K562 (cell line): ENCODE results near the gene PLCB1. TPM values are rescaled to one million over a fixed set of nuclear protein-coding genes. Genes with fewer than 3 reads are reported as not detected.

Experiments used
- ATAC-seq: fragments of 200-7000 bp; cut with Tn5 transposase; 3 replicates; pipeline ENCODE4 v1.9.1; 2020; ENCODE audit warnings: moderate library complexity
- BruUV-seq: library from RNA; stranded (reverse); fragments of 400-500 nt; replicated peaks from 2 replicates; lab custom pipeline; 2021; lab: Mats Ljungman, UMichigan
- CTCF ChIA-PET: fragments of 300-600 bp; formaldehyde crosslinking; extraction: SDS; loops from one replicate; lab custom pipeline; 2021; ENCODE audit warnings: low intra/inter-chr PET ratio; lab: Yijun Ruan, JAX
- POLR2A ChIA-PET: fragments of 300-600, 350-650 bp; sonication (Branson Sonifier 250); formaldehyde crosslinking; extraction: SDS; loops from one replicate; lab custom pipeline; 2021; ENCODE audit warnings: antibody characterized with exemption, inconsistent platforms; lab: Yijun Ruan, JAX
- DNase-seq, 4 experiments: peaks; one replicate each; pipeline versions ENCODE4 v3.0.0 to v3.0.0-alpha.2; 2011 to 2018; ENCODE audit warnings: low spot score in 3 of 4, mixed read lengths in 3 of 4; ENCODE audit errors: extremely low read depth in 1 of 4
- FAIRE-seq: peaks from 2 replicates; lab custom pipeline; 2011; peaks lifted over from hg19 to GRCh38; lab: Jason Lieb, UNC
- H2AFZ ChIP-seq: 2 replicates; pipeline ENCODE4 v1.6.0; 2011; ENCODE audit warnings: low read depth, low read length, control low read depth, inconsistent platforms
- H3K27ac ChIP-seq: fragments of 200-600 bp; 3 replicates; pipeline ENCODE4 v1.8.0; 2011; ENCODE audit warnings: low read depth, mild to moderate bottlenecking, control low read depth, inconsistent platforms, low read length, moderate library complexity, mixed read lengths; ENCODE audit errors: extremely low read depth
- H3K27me3 ChIP-seq, 2 experiments: fragments of 300-600 bp in 1 of 2; 2 replicates in 1 of 2; 3 replicates in 1 of 2; pipeline versions ENCODE4 v1.6.0 to v1.8.0; 2011; ENCODE audit warnings: inconsistent platforms in 2 of 2, low read length in 2 of 2, mild to moderate bottlenecking in 1 of 2, mixed read lengths in 1 of 2, moderate library complexity in 1 of 2; ENCODE audit not compliant: control insufficient read depth in 2 of 2, insufficient read depth in 2 of 2
- H3K36me3 ChIP-seq: fragments of 300-600 bp; 3 replicates; pipeline ENCODE4 v1.8.0; 2011; ENCODE audit warnings: mild to moderate bottlenecking, low read length, inconsistent platforms; ENCODE audit not compliant: control insufficient read depth, insufficient read depth
- H3K4me1 ChIP-seq, 2 experiments: fragments of 200-600 bp in 1 of 2; replicated peaks in 1 of 2; 2 replicates in 1 of 2; 3 replicates in 1 of 2; pipeline versions ENCODE4 v1.5.1 to v1.8.0; 2011; ENCODE audit warnings: inconsistent platforms in 2 of 2, low read length in 2 of 2, mild to moderate bottlenecking in 1 of 2, mixed read lengths in 1 of 2, moderate library complexity in 1 of 2; ENCODE audit not compliant: control insufficient read depth in 2 of 2, insufficient read depth in 2 of 2
- H3K4me2 ChIP-seq: 2 replicates; pipeline ENCODE4 v1.6.1; 2011; ENCODE audit warnings: low read length, control low read depth, inconsistent platforms, mixed read lengths; ENCODE audit not compliant: insufficient read depth
- H3K4me3 ChIP-seq: fragments of 200-600 bp; sonication (generic), shearing (Covaris generic); 2 replicates; pipeline ENCODE4 v1.5.1; 2016; ENCODE audit warnings: control low read depth, inconsistent platforms
- H3K79me2 ChIP-seq: fragments of 200-600 bp; 3 replicates; pipeline ENCODE4 v1.8.0; 2011; ENCODE audit warnings: low read length, inconsistent platforms; ENCODE audit not compliant: control insufficient read depth, insufficient read depth
- H3K9ac ChIP-seq, 2 experiments: 2 replicates each; pipeline versions ENCODE4 v1.6.0 to v1.6.1; 2011; ENCODE audit warnings: low read depth in 2 of 2, low read length in 2 of 2, control low read depth in 1 of 2, inconsistent platforms in 1 of 2, mild to moderate bottlenecking in 1 of 2, mixed read lengths in 1 of 2; ENCODE audit not compliant: insufficient read depth in 1 of 2
- H3K9me1 ChIP-seq: one replicate; pipeline ENCODE4 v1.6.0; 2011; ENCODE audit warnings: inconsistent platforms, mild to moderate bottlenecking, low read length, moderate library complexity; ENCODE audit not compliant: control insufficient read depth, insufficient read depth
- H3K9me3 ChIP-seq: replicated peaks from 2 replicates; pipeline ENCODE4 v1.5.1; 2011; ENCODE audit warnings: low read depth, low read length, inconsistent platforms; ENCODE audit not compliant: control insufficient read depth, insufficient read depth
- H4K20me1 ChIP-seq: replicated peaks from 2 replicates; pipeline ENCODE4 v1.6.1; 2011; ENCODE audit warnings: low read length, inconsistent platforms, mixed read lengths; ENCODE audit not compliant: control insufficient read depth, insufficient read depth
- CTCF ChIP-seq, 3 experiments: IDR thresholded peaks in 2 of 3; conservative IDR thresholded peaks in 1 of 3; 2 replicates each; pipeline ENCODE4 v1.5.1; 2011 to 2012; ENCODE audit warnings: low read length in 3 of 3, mild to moderate bottlenecking in 3 of 3, control low read depth in 2 of 3, improper control_type of control experiment in 1 of 3, inconsistent platforms in 1 of 3, low read depth in 1 of 3, mixed read lengths in 1 of 3, moderate library complexity in 1 of 3; ENCODE audit not compliant: insufficient read depth in 2 of 3
- FOXK1 ChIP-seq: sonication (generic); formaldehyde crosslinking; IDR thresholded peaks from 2 replicates; pipeline ENCODE4 v1.8.0; 2022; ENCODE audit warnings: missing genetic modification reagents, mild to moderate bottlenecking, borderline replicate concordance
- MTA3 ChIP-seq: fragments of 450-650 bp; formaldehyde crosslinking; IDR thresholded peaks from 2 replicates; pipeline ENCODE4 v1.6.1; 2017; ENCODE audit warnings: mild to moderate bottlenecking, borderline replicate concordance
- NCOA1 ChIP-seq: fragments of 450-650 bp; IDR thresholded peaks from 2 replicates; pipeline ENCODE4 v1.6.1; 2016; ENCODE audit warnings: low read depth
- NR2F6 ChIP-seq: fragments of 450-650 bp; formaldehyde crosslinking; IDR thresholded peaks from 2 replicates; pipeline ENCODE4 v1.4.0; 2020; ENCODE audit warnings: mild to moderate bottlenecking
- PHF20 ChIP-seq: fragments of 450-650 bp; IDR thresholded peaks from 2 replicates; pipeline ENCODE4 v1.6.1; 2018; ENCODE audit not compliant: partially characterized antibody
- PRDM10 ChIP-seq: fragments of 450-650 bp; IDR thresholded peaks from 2 replicates; pipeline ENCODE4 v1.6.1; 2018; ENCODE audit not compliant: partially characterized antibody
- RCOR1 ChIP-seq, 2 experiments: IDR thresholded peaks; 2 replicates each; pipeline ENCODE4 v1.6.1; 2012; ENCODE audit warnings: low read depth in 2 of 2, low read length in 2 of 2, borderline replicate concordance in 1 of 2, improper control_type of control experiment in 1 of 2
- SMC3 ChIP-seq: conservative IDR thresholded peaks from 2 replicates; pipeline ENCODE4 v1.6.1; 2011; ENCODE audit warnings: low read depth, low read length, improper control_type of control experiment; ENCODE audit not compliant: insufficient read depth
- SNRNP70 ChIP-seq: fragments of 200-400 bp; formaldehyde crosslinking; optimal IDR thresholded peaks from 2 replicates; pipeline ENCODE3; 2017; ENCODE audit warnings: low read depth, low read length
- ZNF197 ChIP-seq: fragments of 200-800 bp; sonication (Bioruptor generic); IDR thresholded peaks from 2 replicates; pipeline ENCODE4 v1.6.1; 2016; ENCODE audit warnings: low read depth, missing genetic modification characterization, missing compliant biosample characterization
- ZNF431 ChIP-seq: sonication (generic); formaldehyde crosslinking; IDR thresholded peaks from 2 replicates; pipeline ENCODE4 v1.8.0; 2022; ENCODE audit warnings: mild to moderate bottlenecking, missing genetic modification reagents
- ZNF639 ChIP-seq, 2 experiments: fragments of 200-800 bp in 1 of 2; sonication (Bioruptor generic) in 1 of 2; sonication (generic) in 1 of 2; formaldehyde crosslinking in 1 of 2; IDR thresholded peaks in 1 of 2; conservative IDR thresholded peaks in 1 of 2; 2 replicates each; pipeline versions ENCODE4 v1.5.0 to v1.6.1; 2016 to 2020; ENCODE audit warnings: missing compliant biosample characterization in 1 of 2, missing genetic modification characterization in 1 of 2, missing genetic modification reagents in 1 of 2
- WGBS: fragments of 100-300 bp; shearing (Covaris generic); methylation state at CpG from one replicate; pipeline ENCODE4 v1.1.6; 2016; ENCODE audit warnings: low coverage, mixed read lengths; ENCODE audit not compliant: insufficient coverage; ENCODE audit errors: missing lambda C conversion rate; 5-methylcytosine and 5-hydroxymethylcytosine counted together
- in situ Hi-C: fragments of 300-500 bp; cut with MboI; formaldehyde crosslinking; loops from 4 replicates; pipeline ENCODE4 v1.15.0; 2018; ENCODE audit warnings: inconsistent platforms, mixed read lengths
- intact Hi-C: fragments of 100-400 bp; cut with micrococcal nuclease; formaldehyde crosslinking; loops from 2 replicates; pipeline ENCODE4 v1.14.2; 2022
- polyA plus RNA-seq, 8 experiments: library from polyadenylated mRNA; depleted of rRNA in 4 of 8; stranded (reverse) in 5 of 8; unstranded in 3 of 8; fragments of >200 nt; fragmentation: Nextera tagmentation in 2 of 8; fragmentation: Illumina TruSeq in 1 of 8; extraction: Ambion mirVana in 2 of 8; extraction: Trizol in 1 of 8; gene quantifications; 2 replicates each; pipeline versions ENCODE4 v1.2.1 to v1.2.3, GENCODE V29; 2011 to 2014; ENCODE audit warnings: inconsistent platforms in 1 of 8, missing spikeins in 1 of 8
- total RNA-seq, 7 experiments: library from RNA; depleted of rRNA in 6 of 7; stranded (reverse); fragments of >200 nt in 6 of 7; fragmentation: Illumina TruSeq in 2 of 7; extraction: Trizol in 2 of 7; gene quantifications; 2 replicates each; pipeline versions ENCODE4 v1.2.1 to v1.2.3, GENCODE V29; 2011 to 2021; ENCODE audit warnings: low replicate concordance in 1 of 7

The PLCB1 gene
- total and polyA plus RNA-seq, 9 of the 15 experiments (the other 6 are each of a cell fraction or from before 2014, with no cell fraction given) = 0.34 to 3.1 (median 1.3) TPM

- no peak for TF ChIP-seq ZNF639 (CRISPR knock-in tag; conservative IDR thresholded peaks at IDR 0.05 in 1 of 2, IDR thresholded peaks at IDR 0.05 in 1 of 2)
- TF ChIP-seq RCOR1 (IDR thresholded peaks at IDR 0.05; ENCODE audit: borderline replicate concordance in 1 of 2, low read depth in 2 of 2, low read length in 2 of 2) = 0 out of 4 replicates have a peak, but pooled peaks of 1 of the 2 experiments have one; percentile 21
- peak; percentile 38; the same call in 1 of the 2 replicates for TF ChIP-seq SMC3
- TF ChIP-seq CTCF (IDR thresholded peaks at IDR 0.05 in 2 of 3, conservative IDR thresholded peaks at IDR 0.05 in 1 of 3; ENCODE audit: insufficient read depth in 2 of 3, low read depth in 1 of 3, low read length in 3 of 3) = peak; percentile 51 to 70 (median 67); a peak in 4 of 6 replicates
- TF ChIP-seq FOXK1 (CRISPR knock-in tag) = no peak
Observed at GRCh38 chr20:8790442-8791074, 658.5 kb downstream of the PLCB1 start (continued).

GRCh38 chr20:8795404-8795803 lies 663.3 kb downstream of the PLCB1 start:
- in situ Hi-C loops (no loop called here), intact Hi-C loops (no loop called here)
- Histone ChIP-seq H3K4me2 (no peak overlapping the region), H4K20me1 (no peaks in the 10 kb centered on the region), H3K27ac (no peak overlapping the region), H3K4me1 (no peaks in the 10 kb centered on the region), H2AFZ (no peak overlapping the region), H3K9me1 (no peaks in the 10 kb centered on the region), H3K27me3 (no peaks in the 10 kb centered on the region), H3K36me3 (no peaks in the 10 kb centered on the region), H3K9me3 (no peaks in the 10 kb centered on the region), H3K79me2 (no peaks in the 10 kb centered on the region), H3K4me3 (no peak overlapping the region), H3K9ac (no peak overlapping the region)
- ChIA-PET CTCF (no interaction called here), POLR2A (no interaction called here)
- FAIRE-seq (no peak), ATAC-seq (no peak), DNase-seq (no peak)
- 0% methylated on average over 3 of the region's 6 CpGs for WGBS
- no TSS peak for BruUV-seq
- TF ChIP-seq NCOA1 (no peak), PHF20 (no peak), NR2F6 (CRISPR knock-in tag) (no peak), MTA3 (no peak), SNRNP70 (no peak), PRDM10 (no peak), ZNF197 (no peak), ZNF431 (CRISPR knock-in tag) (no peak)
